ENCODE results near the gene LRP1B.

Gene LRP1B

GRCh38 chr2:140589696-140590095 is 1541.1 kb downstream of the LRP1B start:
- H3K27ac ChIP-seq = no peak overlapping the region
- TF ChIP-seq ZFX (IDR thresholded peaks at IDR 0.05; ENCODE audit: borderline replicate concordance) = no peak

DNA sequence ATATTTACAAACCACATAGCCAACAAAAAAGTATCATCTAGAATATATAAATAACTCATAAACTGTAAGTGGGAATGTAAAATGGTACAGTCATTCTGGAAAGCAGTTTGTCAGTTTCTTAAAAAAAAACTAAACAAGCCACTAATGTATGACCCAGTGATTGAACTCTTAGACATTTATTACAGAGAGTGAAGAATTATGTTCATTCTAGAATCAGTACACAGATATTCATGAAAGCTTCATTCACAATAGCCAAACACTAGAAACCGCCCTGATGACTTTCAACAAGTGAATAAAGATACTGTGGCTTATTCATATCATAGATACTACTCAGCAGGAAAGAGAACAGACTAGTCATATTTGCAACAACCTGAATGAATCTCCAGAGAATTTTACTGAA is 1541.5 kb downstream of the LRP1B start:
- H3K27ac ChIP-seq = no peak overlapping the region
- TF ChIP-seq, protein P1, sequence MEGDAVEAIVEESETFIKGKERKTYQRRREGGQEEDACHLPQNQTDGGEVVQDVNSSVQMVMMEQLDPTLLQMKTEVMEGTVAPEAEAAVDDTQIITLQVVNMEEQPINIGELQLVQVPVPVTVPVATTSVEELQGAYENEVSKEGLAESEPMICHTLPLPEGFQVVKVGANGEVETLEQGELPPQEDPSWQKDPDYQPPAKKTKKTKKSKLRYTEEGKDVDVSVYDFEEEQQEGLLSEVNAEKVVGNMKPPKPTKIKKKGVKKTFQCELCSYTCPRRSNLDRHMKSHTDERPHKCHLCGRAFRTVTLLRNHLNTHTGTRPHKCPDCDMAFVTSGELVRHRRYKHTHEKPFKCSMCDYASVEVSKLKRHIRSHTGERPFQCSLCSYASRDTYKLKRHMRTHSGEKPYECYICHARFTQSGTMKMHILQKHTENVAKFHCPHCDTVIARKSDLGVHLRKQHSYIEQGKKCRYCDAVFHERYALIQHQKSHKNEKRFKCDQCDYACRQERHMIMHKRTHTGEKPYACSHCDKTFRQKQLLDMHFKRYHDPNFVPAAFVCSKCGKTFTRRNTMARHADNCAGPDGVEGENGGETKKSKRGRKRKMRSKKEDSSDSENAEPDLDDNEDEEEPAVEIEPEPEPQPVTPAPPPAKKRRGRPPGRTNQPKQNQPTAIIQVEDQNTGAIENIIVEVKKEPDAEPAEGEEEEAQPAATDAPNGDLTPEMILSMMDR (IDR thresholded peaks at IDR 0.05) = no peak
- TF ChIP-seq ZFX (IDR thresholded peaks at IDR 0.05; ENCODE audit: borderline replicate concordance) = no peak

GRCh38 chr2:140586379-140586778 is 1544.4 kb downstream of the LRP1B start:
- no peak overlapping the region for H3K27ac ChIP-seq
- TF ChIP-seq, protein P1 (IDR thresholded peaks at IDR 0.05) = peak; percentile 54
- TF ChIP-seq ZFX (IDR thresholded peaks at IDR 0.05; ENCODE audit: borderline replicate concordance) = no peak

DNA sequence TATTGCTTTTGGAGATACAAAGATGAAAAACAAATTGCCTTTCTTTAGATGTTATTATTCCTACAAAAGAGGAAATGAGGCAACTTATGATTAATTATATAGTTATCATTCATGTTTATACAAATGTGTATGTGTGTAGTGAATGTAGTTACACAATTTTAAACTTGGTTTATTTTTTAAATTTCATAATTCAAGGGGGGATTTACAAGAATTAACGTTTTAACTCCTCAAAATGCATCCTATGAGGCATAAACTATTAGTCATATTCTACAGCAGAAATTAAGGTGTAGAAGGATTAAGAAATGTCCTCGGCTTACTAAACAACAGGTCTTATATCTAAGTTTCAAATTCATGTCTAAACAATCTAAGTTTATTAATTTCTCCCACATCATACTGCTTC is 1545.8 kb downstream of the LRP1B start:
- TF ChIP-seq, protein P1 (IDR thresholded peaks at IDR 0.05) = no peak
- TF ChIP-seq ZFX (IDR thresholded peaks at IDR 0.05; ENCODE audit: borderline replicate concordance) = no peak
- H3K27ac ChIP-seq = no peak overlapping the region

- no peak for TF ChIP-seq ZFX (IDR thresholded peaks at IDR 0.05; ENCODE audit: borderline replicate concordance)
- TF ChIP-seq, protein P1 (IDR thresholded peaks at IDR 0.05) = no peak
- no peak overlapping the region for H3K27ac ChIP-seq
Observed at GRCh38 chr2:140584471-140584870, 1546.3 kb downstream of the LRP1B start.

GRCh38 chr2:140580532-140581151 is 1550.2 kb downstream of the LRP1B start:
- no peak overlapping the region for H3K27ac ChIP-seq
- TF ChIP-seq, protein P1 (IDR thresholded peaks at IDR 0.05) = no peak
- TF ChIP-seq ZFX (IDR thresholded peaks at IDR 0.05; ENCODE audit: borderline replicate concordance) = no peak

GRCh38 chr2:140577453-140577852 is 1553.4 kb downstream of the LRP1B start:
- no peak overlapping the region for H3K27ac ChIP-seq
- TF ChIP-seq ZFX (IDR thresholded peaks at IDR 0.05; ENCODE audit: borderline replicate concordance) = no peak
- TF ChIP-seq, protein P1 (IDR thresholded peaks at IDR 0.05) = no peak

GRCh38 chr2:140567734-140568133 is 1563.1 kb downstream of the LRP1B start:
- no peak overlapping the region for H3K27ac ChIP-seq
- TF ChIP-seq, protein P1 (IDR thresholded peaks at IDR 0.05) = no peak
- no peak for TF ChIP-seq ZFX (IDR thresholded peaks at IDR 0.05; ENCODE audit: borderline replicate concordance)
